Measurements from ENCODE around the gene TCF3. TPM values are rescaled to one million over a fixed set of nuclear protein-coding genes. Genes with fewer than 3 reads are reported as not detected.

TCF3 gene
- total and polyA plus RNA-seq, 7 donors, result 20.1 to 33.8 (median 24.6) TPM

DNA sequence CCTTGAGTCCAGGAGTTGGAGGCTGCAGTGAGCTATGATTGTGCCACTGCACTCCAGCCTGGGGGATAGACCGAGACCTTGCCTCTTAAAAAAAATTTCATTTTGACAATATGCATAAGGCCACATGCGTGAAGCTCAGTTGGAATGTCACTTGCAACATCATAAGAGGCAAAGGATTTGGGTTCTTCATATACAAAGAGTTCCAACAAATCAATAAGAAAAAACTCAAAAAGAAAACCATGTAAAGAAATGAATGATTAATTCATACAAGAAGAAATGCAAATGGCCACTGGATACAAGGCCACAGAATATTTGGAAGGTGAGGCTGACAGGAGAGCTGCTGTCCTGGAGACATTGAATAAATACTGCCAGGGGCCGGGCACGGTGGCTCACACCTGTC, 9.6 kb upstream of the TCF3 start:
- Histone ChIP-seq H3K4me1 (no peaks in the 10 kb centered on the region), H3K27me3 (ENCODE audit: insufficient read depth in 3 of 3, low read length in 2 of 3) (peaks cover 0 to 29% (median 4%) of the 10 kb centered on the region in 3 donors), H3K4me3 (no peak overlapping the region), H3K36me3 (ENCODE audit: insufficient read depth in 1 of 2, low read depth in 1 of 2) (no peaks in the 10 kb centered on the region), H3K27ac (no peak overlapping the region), H3K9me3 (no peaks in the 10 kb centered on the region)
- WGBS, 3 donors, result 94 to 100% (median 95%) methylated on average over 4 of the region's 4 CpGs
- no peak for TF ChIP-seq CTCF (IDR thresholded peaks at IDR 0.05)
- DNase-seq (no peak), ATAC-seq (no peak)
- intact Hi-C loops (cut with DNase I), result no loop called here

DNA sequence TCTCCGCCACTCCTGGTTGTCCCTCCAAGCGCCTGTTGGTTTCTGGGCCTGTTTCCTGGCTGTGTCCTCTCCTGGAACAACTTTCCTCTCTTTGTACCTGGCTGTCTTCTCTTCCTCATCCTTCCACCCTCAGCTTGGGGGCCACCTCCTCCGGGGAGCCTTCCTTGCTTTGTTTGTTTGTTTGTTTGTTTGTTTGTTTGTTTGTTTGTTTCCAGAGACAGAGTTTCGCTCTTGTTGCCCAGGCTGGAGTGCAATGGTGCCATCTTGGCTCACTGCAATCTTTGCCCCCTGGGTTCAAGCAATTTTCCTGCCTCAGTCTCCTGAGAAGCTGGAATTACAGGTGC, 6.6 kb upstream of the TCF3 start:
- intact Hi-C loops (cut with DNase I), result no loop called here
- WGBS, 3 donors, result 74 to 85% (median 81%) methylated on average over 4 of the region's 4 CpGs
- Histone ChIP-seq H3K4me1 (no peaks in the 10 kb centered on the region), H3K27me3 (ENCODE audit: insufficient read depth in 3 of 3, low read length in 2 of 3) (peaks cover 0 to 13% (median 5%) of the 10 kb centered on the region in 3 donors), H3K4me3 (no peak overlapping the region), H3K27ac (no peak overlapping the region), H3K9me3 (no peaks in the 10 kb centered on the region), H3K36me3 (ENCODE audit: insufficient read depth in 1 of 2, low read depth in 1 of 2) (no peaks in the 10 kb centered on the region)
- no peak for TF ChIP-seq CTCF (IDR thresholded peaks at IDR 0.05)
- ATAC-seq (no peak), DNase-seq (no peak)

- 46 to 49% (median 46%) methylated on average over 31 to 33 of the region's 33 CpGs for WGBS, 3 donors
- ATAC-seq, result no peak
Measured at GRCh38 chr19:1658150-1659083, 6.0 kb upstream of the TCF3 start.

DNA sequence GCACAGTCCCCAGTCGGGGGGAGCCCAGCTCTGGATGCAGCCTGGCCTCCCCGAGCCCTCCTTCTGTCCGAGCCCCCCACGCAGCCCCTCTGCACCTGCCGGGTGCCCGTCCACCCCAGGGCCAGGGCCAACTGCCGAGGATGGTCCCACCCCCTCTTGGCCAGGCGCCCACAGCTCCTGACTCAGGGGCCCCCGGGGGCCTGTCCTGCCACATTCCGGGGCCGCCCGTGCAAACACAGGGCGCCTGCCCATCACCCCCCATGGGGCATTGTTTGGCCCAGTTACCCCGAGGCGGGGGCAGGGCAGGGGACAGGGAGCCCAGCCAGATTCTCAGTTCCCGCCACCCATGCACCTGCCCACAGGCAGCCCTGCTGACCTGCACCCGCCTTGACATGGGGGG, 5.3 kb upstream of the TCF3 start:
- intact Hi-C loops (cut with DNase I), result no loop called here
- Histone ChIP-seq H3K4me3 (no peak overlapping the region), H3K36me3 (ENCODE audit: insufficient read depth in 1 of 2, low read depth in 1 of 2) (no peaks in the 10 kb centered on the region), H3K4me1 (no peaks in the 10 kb centered on the region), H3K9me3 (no peaks in the 10 kb centered on the region), H3K27ac (no peak overlapping the region), H3K27me3 (ENCODE audit: insufficient read depth in 3 of 3, low read length in 2 of 3) (peaks cover 0 to 13% (median 5%) of the 10 kb centered on the region in 3 donors)
- WGBS, 3 donors, result 32 to 42% (median 33%) methylated on average over 13 to 17 of the region's 17 CpGs
- no peak for DNase-seq
- TF ChIP-seq CTCF (IDR thresholded peaks at IDR 0.05), result no peak
- no peak for ATAC-seq

More at GRCh38 chr19:1658150-1659083, 6.0 kb upstream of the TCF3 start:
- intact Hi-C loops (cut with DNase I), result no loop called here
- peak in 1 of 2 donors; percentile 35 for DNase-seq
- TF ChIP-seq CTCF (IDR thresholded peaks at IDR 0.05), result no peak
- Histone ChIP-seq H3K27me3 (ENCODE audit: insufficient read depth in 3 of 3, low read length in 2 of 3) (peaks cover 0 to 13% (median 5%) of the 10 kb centered on the region in 3 donors), H3K27ac (no peak overlapping the region), H3K36me3 (ENCODE audit: insufficient read depth in 1 of 2, low read depth in 1 of 2) (no peaks in the 10 kb centered on the region), H3K4me1 (no peaks in the 10 kb centered on the region), H3K9me3 (no peaks in the 10 kb centered on the region), H3K4me3 (no peak overlapping the region)

All from psoas muscle (tissue), 8 donors.